GM13976 (cell line): ENCODE results near the gene HIVEP3.

Experiments
- DNase-seq: peaks from one replicate; pipeline ENCODE4 v3.0.0; 2012; ENCODE audit warnings: low spot score
- CTCF ChIP-seq: IDR thresholded peaks from 2 replicates; pipeline ENCODE4 v1.5.1; 2012; ENCODE audit warnings: borderline replicate concordance, mild to moderate bottlenecking; ENCODE audit not compliant: insufficient read depth; ENCODE audit errors: extremely low read depth, missing control alignments, control extremely low read depth
- in situ Hi-C: fragments of 300-500 bp; cut with MboI; formaldehyde crosslinking; loops from one replicate; pipeline ENCODE4 v1.12.0; 2022; ENCODE audit warnings: low sequenced_read_pairs, mixed read lengths, inconsistent platforms; ENCODE audit not compliant: unreplicated experiment

Gene HIVEP3

GRCh38 chr1:41687007-41687406, 231.7 kb downstream of the HIVEP3 start:
- DNase-seq, result peak; percentile 60
- in situ Hi-C loops, result no loop called here
- no peak for TF ChIP-seq CTCF

GRCh38 chr1:41683681-41684500, 234.8 kb downstream of the HIVEP3 start:
- DNase-seq, result no peak
- no peak for TF ChIP-seq CTCF
- in situ Hi-C loops, result no loop called here

GRCh38 chr1:41682845-41683625, 235.7 kb downstream of the HIVEP3 start:
- DNase-seq, result no peak
- in situ Hi-C loops, result no loop called here
- TF ChIP-seq CTCF, result no peak

- DNase-seq, result no peak
- in situ Hi-C loops, result no loop called here
- no peak for TF ChIP-seq CTCF
Measured at GRCh38 chr1:41682149-41682548, 236.6 kb downstream of the HIVEP3 start.

GRCh38 chr1:41681331-41682098, 237.2 kb downstream of the HIVEP3 start:
- TF ChIP-seq CTCF, result no peak
- in situ Hi-C loops, result no loop called here
- DNase-seq, result no peak

GRCh38 chr1:41679994-41680393, 238.7 kb downstream of the HIVEP3 start:
- no peak for TF ChIP-seq CTCF
- in situ Hi-C loops, result no loop called here
- no peak for DNase-seq
